Natural killer cell (primary cell): ENCODE results near the gene MRPL20. TPM values are rescaled to one million over a fixed set of nuclear protein-coding genes. Genes with fewer than 3 reads are reported as not detected.

Experiments
- ATAC-seq, 3 donors: fragments of 150-1000 bp in 2 of 3; fragments of 200-7000 bp in 1 of 3; cut with Tn5 transposase; 1 replicate in 1 of 3; 2 replicates in 2 of 3; pipeline ENCODE4 v1.10.0; 2021; ENCODE audit warnings: mild to moderate bottlenecking in 2 of 3, moderate library complexity in 2 of 3
- DNase-seq, 2 donors: peaks; one replicate each; pipeline versions ENCODE4 v3.0.0 to v3.0.0-alpha.2; 2013 to 2021; ENCODE audit warnings: mixed read lengths in 1 of 2
- H3K27ac ChIP-seq: one replicate; pipeline ENCODE4 v1.5.1; 2013; ENCODE audit warnings: mild to moderate bottlenecking, low read length
- H3K27me3 ChIP-seq: one replicate; pipeline ENCODE4 v1.6.1; 2013; ENCODE audit warnings: low read length; ENCODE audit not compliant: control insufficient read depth, insufficient read depth
- H3K36me3 ChIP-seq: one replicate; pipeline ENCODE4 v1.6.1; 2013; ENCODE audit warnings: low read length; ENCODE audit not compliant: control insufficient read depth, insufficient read depth
- H3K4me1 ChIP-seq: one replicate; pipeline ENCODE4 v1.6.1; 2013; ENCODE audit warnings: low read length; ENCODE audit not compliant: control insufficient read depth, insufficient read depth
- H3K4me3 ChIP-seq: one replicate; pipeline ENCODE4 v1.5.1; 2013; ENCODE audit warnings: low read length
- H3K9me3 ChIP-seq: one replicate; pipeline ENCODE4 v1.6.1; 2013; ENCODE audit warnings: low read length; ENCODE audit not compliant: control insufficient read depth, insufficient read depth
- H3K27ac Mint-ChIP-seq, 2 donors: one replicate each; pipeline ENCODE4 v1.8.0; 2022; ENCODE audit warnings: mild to moderate bottlenecking in 2 of 2, mixed read lengths in 2 of 2, moderate library complexity in 1 of 2
- H3K27me3 Mint-ChIP-seq, 2 donors: one replicate each; pipeline ENCODE4 v1.8.0; 2022; ENCODE audit warnings: low read depth in 2 of 2, mixed read lengths in 2 of 2
- H3K36me3 Mint-ChIP-seq: one replicate; pipeline ENCODE4 v1.8.0; 2022; ENCODE audit warnings: mixed read lengths
- H3K4me1 Mint-ChIP-seq, 2 donors: one replicate each; pipeline ENCODE4 v1.8.0; 2022; ENCODE audit warnings: mixed read lengths in 2 of 2
- H3K4me3 Mint-ChIP-seq: one replicate; pipeline ENCODE4 v1.8.0; 2022; ENCODE audit warnings: mild to moderate bottlenecking, moderate library complexity, mixed read lengths
- H3K9me3 Mint-ChIP-seq, 2 donors: one replicate each; pipeline ENCODE4 v1.8.0; 2022; ENCODE audit warnings: mixed read lengths in 2 of 2
- CTCF ChIP-seq: fragments of 200-600 bp; IDR thresholded peaks from one replicate; pipeline ENCODE4 v1.8.0; 2022; ENCODE audit warnings: antibody characterized with exemption
- WGBS: methylation state at CpG from one replicate; pipeline ENCODE4 v1.1.7; 2013; ENCODE audit warnings: missing lambda C conversion rate; ENCODE audit not compliant: insufficient coverage; 5-methylcytosine and 5-hydroxymethylcytosine counted together
- intact Hi-C: fragments of 100-400 bp; cut with micrococcal nuclease; formaldehyde crosslinking; loops from one replicate; pipeline ENCODE4 v1.14.2; 2022
- total RNA-seq, 4 donors: library from RNA; stranded (reverse); fragments of 120-200 nt in 1 of 4; gene quantifications; one replicate each; pipeline versions ENCODE4 v1.2.3 to v1.2.4, GENCODE V29; 2013 to 2022

MRPL20 gene
- total RNA-seq, 3 donors from 2014 or later (not counting 1 experiment from before 2014, with no cell fraction given): 90.9 to 111 (median 92.7) TPM

GRCh38 chr1:1425753-1426495 lies 18.8 kb upstream of the MRPL20 start:
- no peaks in the 10 kb centered on the region for H3K4me1 Mint-ChIP-seq
- Histone ChIP-seq H3K27ac (no peak overlapping the region), H3K4me3 (no peak overlapping the region), H3K9me3 (no peaks in the 10 kb centered on the region), H3K36me3 (no peaks in the 10 kb centered on the region), H3K27me3 (peaks cover 2% of the 10 kb centered on the region), H3K4me1 (no peaks in the 10 kb centered on the region)
- no peak for TF ChIP-seq CTCF
- no peak overlapping the region for H3K27ac Mint-ChIP-seq
- ATAC-seq (no peak), DNase-seq (no peak)
- no peaks in the 10 kb centered on the region for H3K36me3 Mint-ChIP-seq
- H3K27me3 Mint-ChIP-seq: peaks cover 7 to 24% of the 10 kb centered on the region in 2 donors
- H3K9me3 Mint-ChIP-seq: no peaks in the 10 kb centered on the region
- H3K4me3 Mint-ChIP-seq: no peak overlapping the region
- 49% methylated on average over 33 of the region's 33 CpGs for WGBS
- intact Hi-C loops: no loop called here

- Mint-ChIP-seq H3K27ac (no peak overlapping the region), H3K4me1 (no peaks in the 10 kb centered on the region), H3K36me3 (no peaks in the 10 kb centered on the region), H3K9me3 (no peaks in the 10 kb centered on the region), H3K27me3 (peaks cover 7 to 24% of the 10 kb centered on the region in 2 donors), H3K4me3 (no peak overlapping the region)
- DNase-seq: no peak
- H3K4me3 ChIP-seq: no peak overlapping the region
- H3K27ac ChIP-seq: no peak overlapping the region
- intact Hi-C loops: no loop called here
- peaks cover 2% of the 10 kb centered on the region for H3K27me3 ChIP-seq
- no peaks in the 10 kb centered on the region for H3K9me3 ChIP-seq
- TF ChIP-seq CTCF: no peak
- ATAC-seq: no peak
- H3K36me3 ChIP-seq: no peaks in the 10 kb centered on the region
- 89% methylated on average over 12 of the region's 12 CpGs for WGBS
- H3K4me1 ChIP-seq: no peaks in the 10 kb centered on the region
Observed at GRCh38 chr1:1425426-1425752, 18.3 kb upstream of the MRPL20 start.

- 94% methylated on average over 15 of the region's 15 CpGs for WGBS
- Mint-ChIP-seq H3K4me3 (peak overlapping the region; percentile 35), H3K4me1 (no peaks in the 10 kb centered on the region), H3K27me3 (peaks cover 7 to 24% of the 10 kb centered on the region in 2 donors), H3K9me3 (no peaks in the 10 kb centered on the region), H3K27ac (no peak overlapping the region), H3K36me3 (no peaks in the 10 kb centered on the region)
- DNase-seq (no peak), ATAC-seq (no peak)
- no peaks in the 10 kb centered on the region for H3K4me1 ChIP-seq
- H3K27ac ChIP-seq: no peak overlapping the region
- no peak for TF ChIP-seq CTCF
- peaks cover 2% of the 10 kb centered on the region for H3K27me3 ChIP-seq
- no peaks in the 10 kb centered on the region for H3K9me3 ChIP-seq
- H3K4me3 ChIP-seq: no peak overlapping the region
- intact Hi-C loops: no loop called here
- no peaks in the 10 kb centered on the region for H3K36me3 ChIP-seq
Observed at GRCh38 chr1:1424707-1425106, 17.6 kb upstream of the MRPL20 start.

GRCh38 chr1:1423245-1423597 lies 16.1 kb upstream of the MRPL20 start:
- WGBS: 96% methylated on average over 7 of the region's 7 CpGs
- intact Hi-C loops: no loop called here
- peaks cover 7 to 24% of the 10 kb centered on the region in 2 donors for H3K27me3 Mint-ChIP-seq
- no peak for TF ChIP-seq CTCF
- H3K9me3 Mint-ChIP-seq: no peaks in the 10 kb centered on the region
- H3K4me1 ChIP-seq: no peaks in the 10 kb centered on the region
- no peak overlapping the region for H3K27ac ChIP-seq
- H3K9me3 ChIP-seq: no peaks in the 10 kb centered on the region
- no peaks in the 10 kb centered on the region for H3K4me1 Mint-ChIP-seq
- no peak for DNase-seq
- H3K36me3 Mint-ChIP-seq: no peaks in the 10 kb centered on the region
- ATAC-seq: no peak
- H3K4me3 Mint-ChIP-seq: no peak overlapping the region
- no peaks in the 10 kb centered on the region for H3K36me3 ChIP-seq
- no peak overlapping the region for H3K4me3 ChIP-seq
- H3K27ac Mint-ChIP-seq: no peak overlapping the region
- peaks cover under 1% of the 10 kb centered on the region for H3K27me3 ChIP-seq
